Measurements from ENCODE around the gene GUCA2B.

GUCA2B gene

GRCh38 chr1:42152907-42153600, at the start of gene GUCA2B:
Gene GUCA2B, plus strand, starts transcription at chr1:42153410. Its CDS starts 41 bp downstream, at chr1:42153451.
- H3K36me3 ChIP-seq (ENCODE audit: insufficient read depth, low read length): no peaks in the 10 kb centered on the region
- no peaks in the 10 kb centered on the region for H3K4me1 ChIP-seq (ENCODE audit: insufficient read depth, low read length, poor library complexity, severe bottlenecking)
- H4K20me1 ChIP-seq (ENCODE audit: insufficient read depth, low read length, poor library complexity, severe bottlenecking): no peaks in the 10 kb centered on the region
- no peak within 1 kb of the TSS for H3K9ac ChIP-seq (ENCODE audit: low read depth, low read length, poor library complexity, severe bottlenecking)
- no peaks in the 10 kb centered on the region for H3K27me3 ChIP-seq (ENCODE audit: insufficient read depth, low read length, poor library complexity, severe bottlenecking)
- TF ChIP-seq CTCF (conservative IDR thresholded peaks at IDR 0.05; ENCODE audit: low read length): no peak
- no peak for TF ChIP-seq EZH2phosphoT487 (IDR thresholded peaks at IDR 0.05; ENCODE audit: borderline replicate concordance)
- H3K79me2 ChIP-seq (ENCODE audit: insufficient read depth, low read length): no peaks in the 10 kb centered on the region
- no peaks in the 10 kb centered on the region for H3K9me2 ChIP-seq (replicated peaks; ENCODE audit: low read depth, low read length)
- H3K4me2 ChIP-seq (ENCODE audit: low read depth, low read length, poor library complexity, severe bottlenecking): no peak within 1 kb of the TSS
- no peaks in the 10 kb centered on the region for H3F3A ChIP-seq (ENCODE audit: low read depth)
- no peak within 1 kb of the TSS for H3K4me3 ChIP-seq (ENCODE audit: low read length, poor library complexity, severe bottlenecking)
- H2AFZ ChIP-seq (ENCODE audit: low read length): no peak within 1 kb of the TSS
- no peaks in the 10 kb centered on the region for H3K9me3 ChIP-seq (ENCODE audit: insufficient read depth, low read depth, low read length)

- H3K27me3 ChIP-seq (ENCODE audit: insufficient read depth, low read length, poor library complexity, severe bottlenecking): no peaks in the 10 kb centered on the region
- H3F3A ChIP-seq (ENCODE audit: low read depth): 0 out of 2 replicates have a peak, but pooled peaks cover 2% of the 10 kb centered on the region
- H2AFZ ChIP-seq (ENCODE audit: low read length): no peak overlapping the region
- no peaks in the 10 kb centered on the region for H3K9me3 ChIP-seq (ENCODE audit: insufficient read depth, low read depth, low read length)
- no peaks in the 10 kb centered on the region for H4K20me1 ChIP-seq (ENCODE audit: insufficient read depth, low read length, poor library complexity, severe bottlenecking)
- no peaks in the 10 kb centered on the region for H3K79me2 ChIP-seq (ENCODE audit: insufficient read depth, low read length)
- H3K9ac ChIP-seq (ENCODE audit: low read depth, low read length, poor library complexity, severe bottlenecking): no peak overlapping the region
- no peak overlapping the region for H3K4me2 ChIP-seq (ENCODE audit: low read depth, low read length, poor library complexity, severe bottlenecking)
- H3K36me3 ChIP-seq (ENCODE audit: insufficient read depth, low read length): no peaks in the 10 kb centered on the region
- TF ChIP-seq CTCF (conservative IDR thresholded peaks at IDR 0.05; ENCODE audit: low read length) (no peak), EZH2phosphoT487 (IDR thresholded peaks at IDR 0.05; ENCODE audit: borderline replicate concordance) (no peak)
- no peaks in the 10 kb centered on the region for H3K9me2 ChIP-seq (replicated peaks; ENCODE audit: low read depth, low read length)
- H3K4me3 ChIP-seq (ENCODE audit: low read length, poor library complexity, severe bottlenecking): no peak overlapping the region
- H3K4me1 ChIP-seq (ENCODE audit: insufficient read depth, low read length, poor library complexity, severe bottlenecking): no peaks in the 10 kb centered on the region
These were observed 48.2 kb upstream of the GUCA2B start for GRCh38 chr1:42105025-42105424.

DNA sequence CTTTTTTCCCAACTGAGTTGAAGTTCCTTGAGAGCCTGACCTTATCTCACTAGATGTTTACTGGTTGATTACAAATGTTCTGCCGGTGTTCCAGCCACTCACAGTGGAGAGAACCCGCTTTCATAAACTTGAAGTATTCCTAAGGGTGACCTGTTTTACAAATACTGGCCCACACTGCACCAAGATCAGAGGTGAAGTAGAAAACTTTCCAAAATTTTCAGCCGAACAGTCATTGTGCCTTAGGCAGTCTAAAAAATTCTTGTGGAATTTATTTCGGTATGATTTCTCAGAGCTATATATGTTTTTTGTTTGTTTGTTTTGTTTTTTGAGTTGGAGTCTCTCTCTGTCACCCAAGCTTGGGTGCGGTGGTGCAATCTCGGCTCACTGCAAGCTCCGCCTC, 44.9 kb upstream of the GUCA2B start:
- no peaks in the 10 kb centered on the region for H3K4me1 ChIP-seq (ENCODE audit: insufficient read depth, low read length, poor library complexity, severe bottlenecking)
- H4K20me1 ChIP-seq (ENCODE audit: insufficient read depth, low read length, poor library complexity, severe bottlenecking): no peaks in the 10 kb centered on the region
- H2AFZ ChIP-seq (ENCODE audit: low read length): no peak overlapping the region
- H3F3A ChIP-seq (ENCODE audit: low read depth): 0 out of 2 replicates have a peak, but pooled peaks cover 2% of the 10 kb centered on the region
- no peaks in the 10 kb centered on the region for H3K36me3 ChIP-seq (ENCODE audit: insufficient read depth, low read length)
- no peaks in the 10 kb centered on the region for H3K79me2 ChIP-seq (ENCODE audit: insufficient read depth, low read length)
- TF ChIP-seq EZH2phosphoT487 (IDR thresholded peaks at IDR 0.05; ENCODE audit: borderline replicate concordance) (no peak), CTCF (conservative IDR thresholded peaks at IDR 0.05; ENCODE audit: low read length) (no peak)
- H3K9me3 ChIP-seq (ENCODE audit: insufficient read depth, low read depth, low read length): no peaks in the 10 kb centered on the region
- no peak overlapping the region for H3K4me3 ChIP-seq (ENCODE audit: low read length, poor library complexity, severe bottlenecking)
- H3K4me2 ChIP-seq (ENCODE audit: low read depth, low read length, poor library complexity, severe bottlenecking): no peak overlapping the region
- no peaks in the 10 kb centered on the region for H3K27me3 ChIP-seq (ENCODE audit: insufficient read depth, low read length, poor library complexity, severe bottlenecking)
- no peaks in the 10 kb centered on the region for H3K9me2 ChIP-seq (replicated peaks; ENCODE audit: low read depth, low read length)
- H3K9ac ChIP-seq (ENCODE audit: low read depth, low read length, poor library complexity, severe bottlenecking): no peak overlapping the region

Measured in Loucy (cell line).